SJSA1 (cell line): ENCODE results near the gene ADAMTS6. TPM values are rescaled to one million over a fixed set of nuclear protein-coding genes. Genes with fewer than 3 reads are reported as not detected.
"Not testable (repeated sequence)": the region's sequence is repeated elsewhere in the genome, so short reads cannot be mapped to it uniquely, and the experiment has no call there.

Experiments used
- DNase-seq, 2 experiments: peaks; one replicate each; pipeline ENCODE4 v3.0.0-alpha.2; 2015 to 2020; ENCODE audit warnings: low spot score in 2 of 2, low read depth in 1 of 2
- H3K27ac ChIP-seq: fragments of 250-450 bp; sonication (Bioruptor Pico); 2 replicates; pipeline ENCODE4 v1.5.1; 2020; ENCODE audit warnings: mild to moderate bottlenecking, moderate library complexity
- H3K27me3 ChIP-seq: fragments of 250-450 bp; sonication (Bioruptor Pico); replicated peaks from 2 replicates; pipeline ENCODE4 v1.5.1; 2020; ENCODE audit warnings: mild to moderate bottlenecking, moderate library complexity
- H3K36me3 ChIP-seq: fragments of 250-450 bp; sonication (Bioruptor Pico); 2 replicates; pipeline ENCODE4 v1.5.1; 2020; ENCODE audit warnings: mild to moderate bottlenecking
- H3K4me1 ChIP-seq: fragments of 250-450 bp; sonication (Bioruptor Pico); replicated peaks from 2 replicates; pipeline ENCODE4 v1.6.1; 2021; ENCODE audit warnings: mild to moderate bottlenecking
- H3K4me3 ChIP-seq: fragments of 250-450 bp; sonication (Bioruptor Pico); 2 replicates; pipeline ENCODE4 v1.5.1; 2020; ENCODE audit warnings: mild to moderate bottlenecking
- H3K9me3 ChIP-seq: fragments of 250-450 bp; sonication (Bioruptor Pico); replicated peaks from 2 replicates; pipeline ENCODE4 v1.5.1; 2020; ENCODE audit warnings: mild to moderate bottlenecking
- total RNA-seq: library from RNA; depleted of rRNA; stranded (reverse); fragments of >200 nt; shearing (Covaris generic); gene quantifications from 2 replicates; pipeline ENCODE4 v1.2.3, GENCODE V29; 2014

The ADAMTS6 gene
- total RNA-seq, 1 experiment from 2014 or later, result 4.1 TPM

- H3K27me3 ChIP-seq, result no peaks in the 10 kb centered on the region
- DNase-seq, result peak in 1 of 2 experiments; percentile 19
- H3K4me1 ChIP-seq, result no peaks in the 10 kb centered on the region
- no peaks in the 10 kb centered on the region for H3K9me3 ChIP-seq
- no peaks in the 10 kb centered on the region for H3K36me3 ChIP-seq
- H3K27ac ChIP-seq, result no peak overlapping the region
- no peak overlapping the region for H3K4me3 ChIP-seq
Observed at GRCh38 chr5:65327582-65327981, 154.1 kb downstream of the ADAMTS6 start.

GRCh38 chr5:65326922-65327321, 154.8 kb downstream of the ADAMTS6 start:
- DNase-seq, result no peak
- no peaks in the 10 kb centered on the region for H3K36me3 ChIP-seq
- H3K27me3 ChIP-seq, result no peaks in the 10 kb centered on the region
- no peak overlapping the region for H3K27ac ChIP-seq
- H3K4me3 ChIP-seq, result no peak overlapping the region
- no peaks in the 10 kb centered on the region for H3K9me3 ChIP-seq
- no peaks in the 10 kb centered on the region for H3K4me1 ChIP-seq

GRCh38 chr5:65324226-65324625, 157.5 kb downstream of the ADAMTS6 start:
- Histone ChIP-seq H3K4me1 (no peaks in the 10 kb centered on the region), H3K4me3 (no peak overlapping the region), H3K36me3 (no peaks in the 10 kb centered on the region), H3K9me3 (no peaks in the 10 kb centered on the region), H3K27me3 (no peaks in the 10 kb centered on the region), H3K27ac (no peak overlapping the region)
- DNase-seq, result no peak

GRCh38 chr5:65320704-65321103, 161.0 kb downstream of the ADAMTS6 start:
- not testable (repeated sequence) for DNase-seq, H3K36me3 ChIP-seq, H3K9me3 ChIP-seq, H3K4me1 ChIP-seq, H3K4me3 ChIP-seq, H3K27me3 ChIP-seq, H3K27ac ChIP-seq

GRCh38 chr5:65320250-65320649, 161.5 kb downstream of the ADAMTS6 start:
- no peaks in the 10 kb centered on the region for H3K36me3 ChIP-seq
- H3K27me3 ChIP-seq, result no peaks in the 10 kb centered on the region
- no peak overlapping the region for H3K27ac ChIP-seq
- H3K9me3 ChIP-seq, result no peaks in the 10 kb centered on the region
- DNase-seq, result no peak
- H3K4me1 ChIP-seq, result no peaks in the 10 kb centered on the region
- no peak overlapping the region for H3K4me3 ChIP-seq

GRCh38 chr5:65307931-65308330, 173.8 kb downstream of the ADAMTS6 start:
- H3K36me3 ChIP-seq, result no peaks in the 10 kb centered on the region
- no peaks in the 10 kb centered on the region for H3K27me3 ChIP-seq
- H3K27ac ChIP-seq, result no peak overlapping the region
- H3K4me3 ChIP-seq, result no peak overlapping the region
- no peaks in the 10 kb centered on the region; the same call in 1 of the 2 replicates for H3K4me1 ChIP-seq
- H3K9me3 ChIP-seq, result no peaks in the 10 kb centered on the region
- no peak for DNase-seq

- no peaks in the 10 kb centered on the region for H3K9me3 ChIP-seq
- H3K36me3 ChIP-seq, result no peaks in the 10 kb centered on the region
Observed at GRCh38 chr5:65307088-65307487, 174.6 kb downstream of the ADAMTS6 start.

GRCh38 chr5:65305913-65306312, 175.8 kb downstream of the ADAMTS6 start:
- Histone ChIP-seq H3K4me1 (no peaks in the 10 kb centered on the region; the same call in 1 of the 2 replicates), H3K27me3 (no peaks in the 10 kb centered on the region), H3K9me3 (no peaks in the 10 kb centered on the region), H3K36me3 (no peaks in the 10 kb centered on the region), H3K4me3 (no peak overlapping the region), H3K27ac (no peak overlapping the region)
- no peak for DNase-seq

More at GRCh38 chr5:65307088-65307487, 174.6 kb downstream of the ADAMTS6 start:
- DNase-seq, result no peak
- H3K4me3 ChIP-seq, result no peak overlapping the region
- no peaks in the 10 kb centered on the region; the same call in 1 of the 2 replicates for H3K4me1 ChIP-seq
- H3K27ac ChIP-seq, result no peak overlapping the region
- no peaks in the 10 kb centered on the region for H3K27me3 ChIP-seq

- H3K4me1 ChIP-seq, result no peaks in the 10 kb centered on the region
- no peaks in the 10 kb centered on the region for H3K36me3 ChIP-seq
- no peak overlapping the region for H3K4me3 ChIP-seq
- no peak for DNase-seq
- no peaks in the 10 kb centered on the region for H3K9me3 ChIP-seq
- H3K27me3 ChIP-seq, result no peaks in the 10 kb centered on the region
- H3K27ac ChIP-seq, result no peak overlapping the region
Observed at GRCh38 chr5:65299861-65300260, 181.9 kb downstream of the ADAMTS6 start.

- no peaks in the 10 kb centered on the region for H3K4me1 ChIP-seq
- H3K27me3 ChIP-seq, result no peaks in the 10 kb centered on the region
- no peaks in the 10 kb centered on the region for H3K9me3 ChIP-seq
- DNase-seq, result no peak
- H3K27ac ChIP-seq, result no peak overlapping the region
- no peaks in the 10 kb centered on the region for H3K36me3 ChIP-seq
- H3K4me3 ChIP-seq, result no peak overlapping the region
Observed at GRCh38 chr5:65296067-65296466, 185.7 kb downstream of the ADAMTS6 start.

GRCh38 chr5:65292196-65292595, 189.5 kb downstream of the ADAMTS6 start:
- Histone ChIP-seq H3K4me1 (no peaks in the 10 kb centered on the region), H3K27ac (no peak overlapping the region), H3K27me3 (no peaks in the 10 kb centered on the region), H3K36me3 (no peaks in the 10 kb centered on the region), H3K4me3 (no peak overlapping the region), H3K9me3 (no peaks in the 10 kb centered on the region)
- DNase-seq, result no peak

- Histone ChIP-seq H3K4me3 (no peak overlapping the region), H3K4me1 (no peaks in the 10 kb centered on the region), H3K27ac (no peak overlapping the region), H3K27me3 (no peaks in the 10 kb centered on the region), H3K36me3 (no peaks in the 10 kb centered on the region), H3K9me3 (no peaks in the 10 kb centered on the region)
- no peak for DNase-seq
Observed at GRCh38 chr5:65290677-65291076, 191.0 kb downstream of the ADAMTS6 start.

- DNase-seq, result no peak
- Histone ChIP-seq H3K36me3 (no peaks in the 10 kb centered on the region), H3K27ac (no peak overlapping the region), H3K9me3 (no peaks in the 10 kb centered on the region), H3K4me3 (no peak overlapping the region), H3K4me1 (no peaks in the 10 kb centered on the region), H3K27me3 (no peaks in the 10 kb centered on the region)
Observed at GRCh38 chr5:65288657-65289056, 193.1 kb downstream of the ADAMTS6 start.

GRCh38 chr5:65279603-65280002, 202.1 kb downstream of the ADAMTS6 start:
- Histone ChIP-seq H3K27ac (no peak overlapping the region), H3K36me3 (no peaks in the 10 kb centered on the region), H3K4me3 (no peak overlapping the region), H3K4me1 (no peaks in the 10 kb centered on the region), H3K9me3 (no peaks in the 10 kb centered on the region), H3K27me3 (no peaks in the 10 kb centered on the region)
- no peak for DNase-seq

GRCh38 chr5:65276178-65276890, 205.4 kb downstream of the ADAMTS6 start:
- no peaks in the 10 kb centered on the region for H3K4me1 ChIP-seq
- H3K36me3 ChIP-seq, result no peaks in the 10 kb centered on the region
- H3K27ac ChIP-seq, result no peak overlapping the region
- no peaks in the 10 kb centered on the region for H3K9me3 ChIP-seq
- no peak overlapping the region for H3K4me3 ChIP-seq
- H3K27me3 ChIP-seq, result no peaks in the 10 kb centered on the region
- DNase-seq, result no peak
